ENCODE measurements around the gene PLXNA3.

Gene PLXNA3

DNA sequence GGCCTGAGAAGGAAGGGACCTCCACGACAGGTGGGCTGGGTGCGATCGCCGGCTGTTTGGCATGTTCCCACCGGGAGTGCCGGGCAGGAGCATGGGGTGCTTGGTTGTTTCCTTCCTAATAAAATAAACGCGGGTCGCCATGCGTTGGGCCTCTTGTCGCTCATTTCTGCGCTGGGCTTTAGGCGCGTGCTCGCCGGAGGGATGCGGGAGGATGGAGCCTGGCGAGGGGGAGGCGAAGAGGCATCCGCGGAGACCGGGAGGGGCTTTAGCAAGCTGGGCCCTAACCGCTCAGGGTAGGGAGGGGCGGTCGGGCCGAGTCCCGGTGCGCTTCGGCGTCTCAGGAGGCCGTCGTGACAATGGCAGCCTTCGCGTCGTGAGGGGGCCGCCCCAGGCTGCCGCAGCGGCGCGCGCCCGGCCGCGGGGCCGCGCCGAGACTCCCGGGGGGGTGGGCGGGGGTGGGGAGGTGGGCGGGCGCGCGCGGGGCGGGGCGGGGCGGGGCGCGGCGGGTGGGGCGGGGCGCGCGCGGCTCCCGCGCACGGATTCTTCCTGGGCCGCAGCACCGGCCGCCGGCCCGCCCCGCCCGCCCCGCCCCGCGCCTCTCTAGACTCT, 21.6 kb upstream of the PLXNA3 start:
- peak in 1 of 2 experiments; percentile 49 for DNase-seq

DNA sequence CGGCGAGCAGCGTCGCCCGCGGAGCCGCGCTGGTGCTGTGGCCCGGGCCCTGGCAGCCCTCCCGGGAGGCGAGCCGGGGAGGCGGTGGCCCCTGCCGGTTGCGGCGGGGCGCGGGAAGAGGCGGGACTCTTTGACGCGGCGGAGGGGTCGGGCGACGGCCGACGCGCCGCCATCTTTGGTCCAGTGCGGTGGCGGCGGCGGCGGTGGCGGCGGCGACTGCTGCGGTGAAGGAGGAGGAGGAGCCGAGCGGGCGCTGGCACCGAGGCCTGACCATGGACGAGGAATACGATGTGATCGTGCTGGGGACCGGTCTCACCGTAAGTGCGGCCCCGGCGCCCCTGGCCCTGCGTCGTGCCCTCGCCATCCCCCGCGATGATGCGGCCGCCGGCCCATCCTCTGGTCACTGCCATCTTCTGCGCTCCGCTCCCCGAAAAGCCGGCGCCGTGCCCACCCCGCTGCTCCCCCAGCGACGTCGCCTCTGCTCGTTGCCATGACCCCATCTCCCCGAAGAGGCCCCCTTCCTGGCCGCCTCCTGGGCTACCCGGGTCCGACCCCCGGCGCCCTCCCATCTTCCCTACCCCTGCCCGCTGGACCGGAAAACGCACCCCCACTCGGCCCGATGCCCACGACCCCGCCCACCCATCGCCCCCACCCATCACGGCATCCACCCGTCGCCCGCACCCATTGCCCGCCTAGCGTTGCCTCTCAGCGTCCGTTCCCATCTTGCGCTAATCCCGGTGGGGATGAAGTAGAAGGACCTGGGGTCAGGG, 20.9 kb upstream of the PLXNA3 start, which contains the start of gene GDI1:
Gene GDI1 (plus strand): TSS at position 172 of the 770 bp plus-strand sequence. CDS start 101 bp downstream, at position 273.
- DNase-seq = peak; percentile 22 to 40

GRCh38 chrX:154437971-154438893, 19.8 kb upstream of the PLXNA3 start:
- no peak for DNase-seq

DNA sequence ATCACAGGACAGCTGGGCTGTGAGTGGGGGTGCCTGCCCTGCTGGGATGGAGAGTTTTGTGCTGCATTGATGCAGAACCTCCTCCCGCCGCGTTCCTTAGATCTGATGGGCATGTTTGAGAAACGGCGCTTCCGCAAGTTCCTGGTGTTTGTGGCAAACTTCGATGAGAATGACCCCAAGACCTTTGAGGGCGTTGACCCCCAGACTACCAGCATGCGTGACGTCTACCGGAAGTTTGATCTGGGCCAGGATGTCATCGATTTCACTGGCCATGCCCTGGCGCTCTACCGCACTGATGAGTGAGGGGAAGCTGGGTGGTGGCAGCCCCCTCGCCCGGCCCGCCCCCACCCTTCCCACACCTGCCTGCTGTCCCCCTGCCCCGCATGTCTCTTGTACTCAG, 18.2 kb upstream of the PLXNA3 start:
- no peak for DNase-seq

DNA sequence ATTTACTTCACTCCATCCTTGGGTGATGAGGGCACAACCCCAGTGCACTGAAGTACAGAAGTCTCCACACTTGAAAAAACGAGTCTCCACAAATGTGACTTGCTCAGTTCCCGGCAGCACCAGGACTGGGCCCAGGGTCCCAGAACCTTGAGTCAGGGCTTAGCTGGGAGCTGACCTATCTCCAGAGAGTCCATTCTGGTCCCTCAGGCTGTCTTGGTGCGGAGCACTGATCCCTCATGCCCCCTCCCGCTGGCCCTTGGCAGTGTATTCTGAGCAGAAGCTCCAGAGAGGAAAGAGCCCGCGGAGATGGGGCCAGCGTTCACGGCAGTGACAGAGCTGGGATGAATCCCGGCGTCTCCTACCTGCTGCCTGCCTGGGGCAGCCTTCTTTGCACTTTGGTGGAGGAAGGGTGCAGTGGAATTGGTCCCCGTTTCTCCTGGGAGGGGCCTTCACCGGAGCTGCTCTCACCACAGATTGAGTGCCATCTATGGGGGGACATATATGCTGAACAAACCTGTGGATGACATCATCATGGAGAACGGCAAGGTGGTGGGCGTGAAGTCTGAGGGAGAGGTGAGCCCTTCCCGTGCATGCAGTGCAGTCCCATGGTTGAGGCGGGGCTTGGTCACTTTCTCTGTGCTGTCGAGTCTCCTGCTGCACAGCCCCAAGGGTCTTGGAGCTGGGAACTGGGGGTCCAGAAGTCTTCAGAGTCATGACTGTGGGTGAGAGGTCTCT, 17.3 kb upstream of the PLXNA3 start:
- no peak for DNase-seq

- DNase-seq = no peak
Measured at GRCh38 chrX:154441564-154441963, 16.5 kb upstream of the PLXNA3 start.

GRCh38 chrX:154441984-154442707, 15.9 kb upstream of the PLXNA3 start:
- DNase-seq = no peak

GRCh38 chrX:154443479-154443910, 14.6 kb upstream of the PLXNA3 start:
- DNase-seq = peak in 1 of 2 experiments; percentile 10

GRCh38 chrX:154443992-154444754, 13.9 kb upstream of the PLXNA3 start, which contains the start of gene FAM50A:
Gene FAM50A (plus strand): TSS chrX:154444141. CDS start chrX:154444236, 95 bp downstream.
- DNase-seq = peak; percentile 44 to 64

GRCh38 chrX:154444755-154445246, 13.3 kb upstream of the PLXNA3 start:
- DNase-seq = no peak

GRCh38 chrX:154445776-154446175, 12.3 kb upstream of the PLXNA3 start:
- DNase-seq = no peak

- DNase-seq = no peak
Measured at GRCh38 chrX:154446430-154446829, 11.7 kb upstream of the PLXNA3 start.

- no peak for DNase-seq
Measured at GRCh38 chrX:154448484-154448883, 9.6 kb upstream of the PLXNA3 start.

- no peak for DNase-seq
Measured at GRCh38 chrX:154449618-154450017, 8.5 kb upstream of the PLXNA3 start.

GRCh38 chrX:154450312-154450711, 7.8 kb upstream of the PLXNA3 start:
- DNase-seq = no peak

DNA sequence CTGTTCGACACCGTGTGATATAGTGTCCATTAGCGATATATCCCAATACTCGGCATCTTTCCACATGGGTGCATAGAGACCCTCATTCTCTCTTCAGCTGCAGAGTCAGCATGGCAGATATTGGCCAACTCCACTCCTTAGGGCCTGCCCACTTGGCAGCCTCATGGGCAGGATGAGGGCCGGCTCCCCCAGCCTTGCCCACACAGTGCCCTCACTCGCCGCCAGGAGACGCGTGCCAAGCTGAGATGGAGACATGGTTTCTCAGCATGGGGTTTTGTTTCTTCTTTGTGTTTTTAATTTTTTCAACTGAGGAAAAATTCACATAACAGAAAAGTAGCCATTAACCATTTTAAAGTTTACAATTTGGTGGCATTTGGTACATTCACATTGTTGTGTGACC, 5.3 kb upstream of the PLXNA3 start:
- DNase-seq = no peak

DNA sequence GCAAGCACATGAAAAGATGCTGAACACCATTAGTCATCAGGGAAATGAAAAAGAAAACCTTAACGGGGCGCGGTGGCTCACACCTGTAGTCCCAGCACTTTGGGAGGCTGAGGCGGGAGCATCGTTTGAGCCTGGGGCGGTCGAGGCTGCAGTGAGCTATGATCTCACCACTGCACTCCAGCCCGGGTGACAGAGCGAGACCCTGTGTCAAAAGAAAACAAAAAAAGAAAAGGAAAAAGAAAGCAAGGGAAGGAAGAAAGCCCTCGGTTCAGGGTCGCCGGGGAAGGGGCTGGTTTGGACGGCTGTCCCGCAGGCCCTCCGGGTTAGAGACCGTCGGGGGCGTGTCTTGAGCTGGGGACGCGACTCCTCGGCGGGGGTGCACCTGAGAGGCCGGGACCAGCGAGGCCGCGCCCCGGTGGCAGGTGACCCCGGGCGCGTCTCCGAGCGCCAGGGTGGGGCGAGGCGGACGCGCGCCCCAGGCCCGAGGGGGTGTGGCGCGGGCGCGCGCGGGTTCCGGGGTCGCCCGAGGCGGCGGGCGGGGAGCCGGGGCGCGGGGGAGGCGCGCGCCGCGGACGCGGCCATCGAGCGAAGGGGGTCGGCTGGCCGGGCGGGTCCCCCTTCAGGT, 478 bp upstream of the PLXNA3 start:
- peak in 1 of 2 experiments; percentile 59 for DNase-seq

- DNase-seq = peak; percentile 41 to 61
Measured at GRCh38 chrX:154458954-154459778, 1.1 kb downstream of the PLXNA3 start.

DNA sequence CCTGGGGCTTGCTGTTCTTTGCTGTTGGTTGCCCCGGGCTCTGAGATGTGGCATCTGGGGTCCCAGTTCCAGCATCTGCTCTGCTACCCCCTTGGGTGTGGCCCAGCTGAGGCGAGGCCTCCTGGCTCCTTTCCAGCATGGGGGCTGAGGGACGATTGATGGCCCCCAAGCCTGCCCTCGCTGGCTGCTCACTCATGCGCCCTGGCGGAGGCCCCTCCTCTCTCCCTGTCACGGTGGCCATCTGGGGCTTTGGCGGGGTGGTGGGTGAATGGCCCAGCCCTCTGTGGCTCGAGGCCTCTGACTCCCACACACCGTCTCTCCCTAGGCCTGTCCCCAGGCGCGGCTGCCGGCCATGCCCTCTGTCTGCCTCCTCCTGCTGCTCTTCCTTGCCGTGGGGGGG, 1.8 kb downstream of the PLXNA3 start:
- DNase-seq = peak; percentile 66 to 87
